Gastrocnemius medialis (tissue), 4 donors: ENCODE data around the gene GNAI3. TPM values are rescaled to one million over a fixed set of nuclear protein-coding genes. Genes with fewer than 3 reads are reported as not detected.

Experiments used
- ATAC-seq, 2 donors: fragments of 150-250 bp; one replicate each; pipeline ENCODE4 v1.9.1; 2016
- DNase-seq, 2 donors: peaks; one replicate each; pipeline ENCODE4 v3.0.0-alpha.2; 2019
- H3K27ac ChIP-seq, 4 donors: fragments of 200-600 bp; sonication (generic); 1 replicate in 1 of 4; 2 replicates in 3 of 4; pipeline ENCODE4 v1.5.1; 2016 to 2018; ENCODE audit warnings: mild to moderate bottlenecking in 2 of 4, moderate library complexity in 1 of 4
- H3K27me3 ChIP-seq, 3 donors: fragments of 200-600 bp; sonication (generic) in 2 of 3; 1 replicate in 1 of 3; 2 replicates in 2 of 3; pipeline versions ENCODE4 v1.5.1 to v1.6.0; 2016 to 2019; ENCODE audit warnings: mild to moderate bottlenecking in 1 of 3, moderate library complexity in 1 of 3
- H3K36me3 ChIP-seq, 2 donors: fragments of 200-600 bp; sonication (generic) in 1 of 2; one replicate each; pipeline ENCODE4 v1.5.1; 2017 to 2018
- H3K4me1 ChIP-seq, 2 donors: fragments of 200-600 bp; sonication (generic) in 1 of 2; one replicate each; pipeline ENCODE4 v1.5.1; 2016 to 2017; ENCODE audit warnings: mild to moderate bottlenecking in 2 of 2
- H3K4me3 ChIP-seq, 4 donors: fragments of 200-600 bp; sonication (generic) in 3 of 4; 1 replicate in 1 of 4; 2 replicates in 3 of 4; pipeline ENCODE4 v1.5.1; 2016 to 2019; ENCODE audit warnings: mild to moderate bottlenecking in 2 of 4
- H3K9me3 ChIP-seq, 3 donors: fragments of 200-600 bp; sonication (generic) in 2 of 3; 1 replicate in 1 of 3; 2 replicates in 2 of 3; pipeline ENCODE4 v1.5.1; 2016 to 2019
- CTCF ChIP-seq, 5 experiments: fragments of 450-650 bp in 3 of 5; fragments of 200-600 bp in 2 of 5; sonication (generic) in 2 of 5; IDR thresholded peaks in 4 of 5; conservative IDR thresholded peaks in 1 of 5; 1 replicate in 4 of 5; 2 replicates in 1 of 5; pipeline ENCODE4 v1.5.1; 2016 to 2019; ENCODE audit warnings: antibody characterized with exemption in 5 of 5, mild to moderate bottlenecking in 3 of 5, moderate library complexity in 3 of 5
- POLR2A ChIP-seq, 2 donors: fragments of 450-650 bp; IDR thresholded peaks; one replicate each; pipeline ENCODE4 v1.6.1; 2017; ENCODE audit warnings: antibody characterized with exemption in 2 of 2, mild to moderate bottlenecking in 2 of 2, moderate library complexity in 2 of 2
- in situ Hi-C, 4 donors: fragments of 200-750 bp; cut with MboI; loops; one replicate each; pipeline versions ENCODE4 v1.15.0 to v1.8.0; 2017; ENCODE audit warnings: low sequenced_read_pairs in 4 of 4
- intact Hi-C: fragments of 100-400 bp; cut with DNase I; formaldehyde crosslinking; loops from one replicate; pipeline ENCODE4 v1.15.1; 2023; ENCODE audit warnings: low total_unique reads
- total RNA-seq, 4 donors: library from RNA; depleted of rRNA; stranded (reverse); fragments of >200 nt; gene quantifications; one replicate each; pipeline versions ENCODE4 v1.1.0 to v1.2.3, GENCODE V29; 2016

The GNAI3 gene
- total RNA-seq, 4 donors from 2014 or later: 0.90 to 2.5 (median 1.8) TPM

- H3K4me3 ChIP-seq: no peak overlapping the region
These were observed 24.7 kb upstream of the GNAI3 start for GRCh38 chr1:109523706-109524105.

GRCh38 chr1:109527098-109527811, 21.2 kb upstream of the GNAI3 start:
- Histone ChIP-seq H3K27me3 (no peaks in the 10 kb centered on the region), H3K9me3 (no peaks in the 10 kb centered on the region), H3K36me3 (no peaks in the 10 kb centered on the region), H3K4me1 (peaks cover 30% of the 10 kb centered on the region in 2 donors), H3K4me3 (no peak overlapping the region), H3K27ac (no peak overlapping the region)
- TF ChIP-seq CTCF (IDR thresholded peaks at IDR 0.05 in 4 of 5, conservative IDR thresholded peaks at IDR 0.05 in 1 of 5): no peak
- TF ChIP-seq POLR2A (IDR thresholded peaks at IDR 0.05): no peak
- ATAC-seq (no peak), DNase-seq (no peak)
- intact Hi-C loops: no loop called here
- in situ Hi-C loops: loop anchor here in 1 of 4 donors (25.0 kb wide), 1 partner anchor 240 kb away; the partner anchor contains the start of gene PSRC1

More at GRCh38 chr1:109523706-109524105, 24.7 kb upstream of the GNAI3 start:
- Histone ChIP-seq H3K27ac (no peak overlapping the region), H3K9me3 (no peaks in the 10 kb centered on the region), H3K4me1 (no peaks in the 10 kb centered on the region), H3K27me3 (no peaks in the 10 kb centered on the region), H3K36me3 (no peaks in the 10 kb centered on the region)
- intact Hi-C loops (no loop called here), in situ Hi-C loops (no loop called here)
- ATAC-seq (no peak), DNase-seq (no peak)
- no peak for TF ChIP-seq CTCF (IDR thresholded peaks at IDR 0.05 in 4 of 5, conservative IDR thresholded peaks at IDR 0.05 in 1 of 5)
- TF ChIP-seq POLR2A (IDR thresholded peaks at IDR 0.05): no peak

GRCh38 chr1:109527846-109528695, 20.3 kb upstream of the GNAI3 start:
- H3K4me3 ChIP-seq: no peak overlapping the region
- TF ChIP-seq CTCF (IDR thresholded peaks at IDR 0.05 in 4 of 5, conservative IDR thresholded peaks at IDR 0.05 in 1 of 5): no peak
- TF ChIP-seq POLR2A (IDR thresholded peaks at IDR 0.05): no peak
- intact Hi-C loops: no loop called here
- no peaks in the 10 kb centered on the region for H3K9me3 ChIP-seq
- H3K36me3 ChIP-seq: no peaks in the 10 kb centered on the region
- no peaks in the 10 kb centered on the region for H3K27me3 ChIP-seq
- DNase-seq: peak in 1 of 2 donors; percentile 2
- in situ Hi-C loops: loop anchor here in 1 of 4 donors (25.0 kb wide), 1 partner anchor 241 kb away; the partner anchor contains the start of gene PSRC1
- no peak for ATAC-seq
- H3K27ac ChIP-seq: peak overlapping the region in 1 of 4 donors; percentile 95
- H3K4me1 ChIP-seq: peaks cover 37 to 38% of the 10 kb centered on the region in 2 donors

- Histone ChIP-seq H3K27me3 (no peaks in the 10 kb centered on the region), H3K27ac (peak overlapping the region in 2 of 4 donors; percentile 91 to 95), H3K4me1 (peaks cover 39 to 41% of the 10 kb centered on the region in 2 donors), H3K9me3 (no peaks in the 10 kb centered on the region), H3K4me3 (no peak overlapping the region), H3K36me3 (no peaks in the 10 kb centered on the region)
- intact Hi-C loops: no loop called here
- TF ChIP-seq CTCF (IDR thresholded peaks at IDR 0.05 in 4 of 5, conservative IDR thresholded peaks at IDR 0.05 in 1 of 5) (no peak), POLR2A (IDR thresholded peaks at IDR 0.05) (no peak)
- in situ Hi-C loops: loop anchor here in 1 of 4 donors (25.0 kb wide), 1 partner anchor 241 kb away; the partner anchor contains the start of gene PSRC1
- no peak for ATAC-seq
- no peak for DNase-seq
These were observed 19.7 kb upstream of the GNAI3 start for GRCh38 chr1:109528712-109529111.
